Pons (tissue), 1 donor: Measurements from ENCODE around the gene KBTBD4.
A peak's percentile ranks its signal among the peaks of the same experiment; 100 is the strongest.
"Not testable (repeated sequence)": the region's sequence is repeated elsewhere in the genome, so short reads cannot be mapped to it uniquely, and the experiment has no call there.

Source experiments
- DNase-seq: peaks from one replicate; pipeline ENCODE4 v3.0.0-alpha.2; 2016; ENCODE audit warnings: low spot score

The KBTBD4 gene

DNA sequence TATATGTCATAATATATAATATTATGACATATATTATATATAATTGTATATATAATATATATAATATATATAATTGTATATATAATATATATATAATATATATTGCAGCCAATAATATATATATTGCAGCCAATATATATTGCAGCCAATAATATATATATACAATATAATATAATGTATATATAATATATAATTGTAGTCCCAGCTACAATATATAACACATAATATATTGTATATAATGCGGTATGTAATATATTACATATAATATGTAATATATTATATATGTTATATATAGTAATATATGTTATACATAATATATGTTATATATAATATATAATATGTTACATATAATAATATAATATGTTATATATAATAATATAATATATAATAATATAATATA lies 20.1 kb downstream of the KBTBD4 start:
- no peak for DNase-seq

DNA sequence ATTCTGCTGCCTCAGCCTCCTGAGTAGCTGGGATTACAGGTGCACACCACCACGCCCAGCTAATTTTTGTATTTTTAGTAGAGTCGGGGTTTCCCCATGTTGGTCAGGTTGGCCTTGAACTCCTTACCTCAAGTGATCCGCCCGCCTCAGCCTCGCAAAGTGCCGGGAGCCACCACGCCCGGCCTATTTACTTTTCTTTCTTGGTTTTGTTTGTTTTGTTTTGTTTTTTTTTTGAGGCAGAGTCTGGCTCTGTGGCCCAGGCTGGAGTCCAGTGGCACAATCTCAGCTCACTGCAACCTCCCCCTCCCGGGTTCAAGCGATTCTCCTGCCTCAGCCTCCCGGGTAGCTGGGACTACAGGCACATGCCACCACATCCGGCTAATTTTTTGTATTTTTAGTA lies 21.8 kb downstream of the KBTBD4 start:
- DNase-seq, result not testable (repeated sequence)

DNA sequence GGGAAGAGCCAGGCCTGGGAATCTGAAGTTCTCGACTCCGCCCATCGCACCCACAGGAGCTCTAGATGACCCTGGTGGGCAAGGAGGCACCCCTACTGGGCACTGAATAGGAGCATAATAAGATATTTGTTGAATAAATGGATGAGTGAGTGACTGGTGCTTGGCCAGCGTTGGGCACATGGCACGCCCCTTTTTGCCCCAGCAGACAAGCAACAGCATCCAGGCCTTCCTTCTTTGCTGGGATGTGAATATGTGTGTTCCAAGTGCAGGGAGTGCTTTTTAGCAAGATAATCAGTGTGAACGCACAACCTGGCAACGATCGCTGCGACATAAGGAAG lies 25.4 kb downstream of the KBTBD4 start:
- DNase-seq, result no peak

DNA sequence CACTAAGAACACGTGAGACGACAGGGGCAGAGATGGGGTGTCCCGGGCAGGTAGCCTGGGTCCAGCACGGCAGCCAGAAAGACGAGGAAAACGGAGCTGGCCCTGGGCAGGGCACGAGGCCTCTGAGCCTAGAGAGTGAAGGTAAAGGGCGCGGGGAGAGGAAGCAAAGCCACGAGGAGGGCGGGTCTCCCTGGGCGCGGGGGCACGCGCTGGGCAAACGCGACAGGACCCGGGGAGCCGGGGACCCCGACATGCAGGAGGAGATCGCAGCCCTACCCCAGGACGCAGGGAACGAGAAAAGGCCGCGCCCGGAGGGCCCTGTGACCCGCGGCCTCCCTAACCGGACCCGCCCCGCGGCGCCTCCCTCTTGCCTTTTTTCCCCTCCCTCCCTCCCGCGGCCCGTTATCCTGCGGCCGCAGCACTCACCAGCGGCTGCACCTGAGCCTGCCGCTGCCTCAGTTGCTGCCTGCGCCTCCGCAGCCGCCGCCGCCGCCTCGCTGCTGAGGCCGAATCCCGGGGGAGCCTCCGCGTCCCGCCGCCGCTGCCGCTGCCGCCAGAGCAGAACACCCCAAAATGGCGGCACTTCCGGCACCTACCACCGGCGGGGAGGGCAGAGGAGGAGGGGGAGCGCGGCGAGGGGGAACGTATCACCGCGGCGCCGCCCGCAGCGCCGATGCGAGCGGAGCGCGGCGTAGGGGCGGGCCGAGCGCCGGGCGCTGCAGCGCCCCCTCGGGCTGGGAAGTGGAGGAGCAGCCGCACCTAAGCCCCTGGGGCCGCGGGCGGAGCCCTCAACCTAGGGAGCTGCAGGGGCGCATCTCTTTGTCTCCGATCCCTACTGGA lies 26.0 kb downstream of the KBTBD4 start, which contains the start of gene CELF1:
CELF1 (minus strand) TSS at position 567 of the 840 bp plus-strand sequence. CDS start 53,609 bp downstream, outside the sequence.
- peak; percentile 87 for DNase-seq

DNA sequence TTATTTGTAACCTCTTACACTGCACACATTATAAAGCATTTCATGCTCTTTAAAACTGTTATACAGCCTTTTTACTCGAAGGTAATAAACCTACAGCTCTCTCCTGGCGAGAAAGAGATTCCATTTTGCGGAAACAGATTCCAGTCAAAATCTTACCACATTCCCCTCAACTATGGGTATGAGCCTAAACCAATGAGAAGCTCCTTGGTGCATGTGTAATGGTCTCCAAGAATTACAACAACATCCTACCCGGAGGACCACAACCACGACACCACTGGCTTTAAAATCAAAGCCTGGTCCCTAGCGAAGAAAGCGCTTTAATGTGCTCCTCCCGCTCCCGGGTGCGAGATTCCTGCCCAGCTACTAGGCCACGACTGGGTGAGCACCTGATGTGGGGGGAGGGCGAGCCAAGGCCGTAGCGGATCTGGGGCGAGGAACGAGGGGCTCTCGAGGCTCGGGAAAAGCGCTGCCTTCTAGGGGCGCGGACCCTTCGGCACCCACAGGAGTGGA lies 26.7 kb downstream of the KBTBD4 start:
- no peak for DNase-seq

DNA sequence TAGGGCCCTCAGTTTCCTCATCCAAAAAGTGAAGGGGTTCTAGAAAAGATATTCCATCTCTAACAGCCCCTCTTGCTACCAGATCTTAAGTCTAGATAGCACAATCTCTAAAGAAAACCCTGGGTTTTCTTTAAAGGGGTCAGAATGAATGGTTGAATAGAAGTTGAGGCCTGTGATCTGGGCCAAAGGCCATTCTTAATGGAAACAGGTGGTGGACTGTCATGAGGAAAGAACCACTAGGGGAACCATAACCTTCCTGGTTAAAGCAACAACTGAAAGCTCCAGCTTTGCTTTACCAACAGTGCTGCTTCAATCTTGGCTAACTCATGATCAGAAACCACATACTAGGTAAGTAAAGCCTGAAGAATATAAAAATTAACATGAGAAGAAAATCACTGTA lies 27.7 kb downstream of the KBTBD4 start:
- no peak for DNase-seq

DNA sequence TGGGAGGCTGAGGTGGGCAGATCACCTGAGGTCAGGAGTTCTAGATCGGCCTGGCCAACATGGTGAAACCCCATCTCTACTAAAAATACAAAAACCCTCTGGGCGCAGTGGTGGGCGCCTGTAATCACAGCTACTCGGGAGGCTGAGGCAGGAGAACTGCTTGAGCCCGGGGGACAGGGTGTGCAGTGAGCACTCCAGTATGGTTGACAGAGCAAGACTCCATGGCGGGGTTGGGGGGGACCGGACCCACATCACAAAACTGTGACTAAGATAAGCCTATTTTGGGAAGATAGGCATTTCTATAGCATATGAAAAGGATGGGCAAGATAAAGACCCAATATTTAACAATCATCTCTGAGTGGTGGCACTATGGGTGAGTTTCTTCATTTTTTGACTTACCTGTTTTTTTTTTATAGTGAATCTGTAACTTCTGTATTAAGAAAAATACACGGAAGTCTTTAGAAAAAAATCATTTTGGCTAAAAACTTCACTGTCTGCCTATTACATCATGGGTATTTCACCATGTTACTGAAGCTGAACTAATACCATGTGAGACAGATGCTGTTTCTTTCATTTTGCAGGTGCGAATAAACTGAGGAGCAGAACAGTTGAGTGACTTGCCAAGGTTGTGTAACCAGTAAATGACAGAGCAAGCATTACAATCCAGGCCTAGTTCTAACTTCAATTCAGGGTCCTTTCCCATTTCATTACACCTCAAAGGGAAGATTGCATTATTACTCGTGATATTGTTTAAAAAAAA lies 28.3 kb downstream of the KBTBD4 start:
- no peak for DNase-seq

DNA sequence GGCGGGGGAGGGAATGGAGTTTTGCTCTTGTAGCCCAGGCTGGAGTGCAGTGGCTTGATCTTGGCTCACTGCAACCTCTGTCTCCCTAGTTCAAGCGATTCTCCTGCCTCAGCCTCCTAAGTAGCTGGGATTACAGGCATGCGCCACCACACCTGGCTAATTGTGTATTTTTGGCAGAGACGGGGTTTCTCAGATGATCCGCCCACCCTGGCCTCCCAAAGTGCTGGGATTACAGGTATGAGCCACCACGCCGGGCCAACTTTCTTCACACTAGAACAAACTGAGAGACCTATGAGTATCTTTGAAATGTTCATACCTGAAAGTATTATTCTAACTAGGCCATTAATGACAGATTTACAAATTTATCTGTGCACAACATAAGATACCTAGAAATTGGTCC lies 32.5 kb downstream of the KBTBD4 start:
- DNase-seq, result not testable (repeated sequence)

DNA sequence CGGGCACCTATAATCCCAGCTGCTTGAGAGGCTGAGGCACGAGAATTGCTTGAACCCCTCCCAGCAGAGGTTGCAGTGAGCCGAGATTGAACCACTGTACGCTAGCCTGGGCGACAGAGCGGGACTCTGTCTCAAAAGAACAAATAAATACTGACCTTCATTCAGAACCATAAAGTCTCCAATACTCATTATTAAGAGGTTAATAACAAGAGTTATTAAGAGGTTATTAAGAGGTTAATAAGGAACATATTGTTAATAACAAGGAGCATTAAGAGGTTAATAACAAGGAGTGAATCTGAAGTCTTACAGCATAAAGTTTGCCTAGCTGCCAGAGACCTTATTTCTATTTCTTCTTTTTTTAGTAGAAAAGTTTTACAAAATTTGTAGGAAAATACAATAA lies 33.5 kb downstream of the KBTBD4 start:
- no peak for DNase-seq

DNA sequence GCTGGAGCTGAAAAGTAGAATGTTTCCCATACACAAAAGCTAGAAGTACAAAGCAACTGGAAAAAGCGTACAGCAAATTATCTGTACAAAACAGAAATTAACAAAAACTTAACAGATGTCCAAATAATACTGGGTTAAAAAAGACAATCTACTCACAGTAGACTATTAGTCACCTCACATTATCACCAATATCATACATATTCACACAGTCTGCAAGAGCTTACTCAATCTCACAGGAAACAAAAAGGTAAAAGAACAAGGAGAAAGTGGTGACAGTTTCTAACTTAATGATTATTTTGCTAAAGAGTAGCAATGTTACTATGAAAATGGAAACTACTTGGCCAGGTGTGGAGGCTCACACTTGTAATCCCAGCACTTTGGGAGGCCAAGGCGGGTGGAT lies 37.7 kb downstream of the KBTBD4 start:
- no peak for DNase-seq

DNA sequence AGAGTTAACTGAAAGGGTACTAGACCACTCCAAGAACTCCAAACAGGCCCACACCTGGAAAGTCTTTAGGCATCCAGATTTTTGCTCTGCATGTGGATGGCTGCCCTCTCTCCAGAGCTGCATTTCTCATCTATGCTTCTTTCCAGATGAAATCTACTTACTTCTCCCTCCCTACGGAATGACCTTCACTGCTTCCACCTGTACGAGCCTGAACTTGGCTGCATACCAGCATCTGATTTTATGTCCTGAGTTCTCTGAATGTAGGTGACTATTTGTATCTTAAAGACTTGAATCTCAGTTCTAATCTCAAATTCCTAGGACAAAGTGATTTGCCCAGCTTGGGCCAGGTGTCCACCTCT lies 39.1 kb downstream of the KBTBD4 start:
- DNase-seq, result no peak

DNA sequence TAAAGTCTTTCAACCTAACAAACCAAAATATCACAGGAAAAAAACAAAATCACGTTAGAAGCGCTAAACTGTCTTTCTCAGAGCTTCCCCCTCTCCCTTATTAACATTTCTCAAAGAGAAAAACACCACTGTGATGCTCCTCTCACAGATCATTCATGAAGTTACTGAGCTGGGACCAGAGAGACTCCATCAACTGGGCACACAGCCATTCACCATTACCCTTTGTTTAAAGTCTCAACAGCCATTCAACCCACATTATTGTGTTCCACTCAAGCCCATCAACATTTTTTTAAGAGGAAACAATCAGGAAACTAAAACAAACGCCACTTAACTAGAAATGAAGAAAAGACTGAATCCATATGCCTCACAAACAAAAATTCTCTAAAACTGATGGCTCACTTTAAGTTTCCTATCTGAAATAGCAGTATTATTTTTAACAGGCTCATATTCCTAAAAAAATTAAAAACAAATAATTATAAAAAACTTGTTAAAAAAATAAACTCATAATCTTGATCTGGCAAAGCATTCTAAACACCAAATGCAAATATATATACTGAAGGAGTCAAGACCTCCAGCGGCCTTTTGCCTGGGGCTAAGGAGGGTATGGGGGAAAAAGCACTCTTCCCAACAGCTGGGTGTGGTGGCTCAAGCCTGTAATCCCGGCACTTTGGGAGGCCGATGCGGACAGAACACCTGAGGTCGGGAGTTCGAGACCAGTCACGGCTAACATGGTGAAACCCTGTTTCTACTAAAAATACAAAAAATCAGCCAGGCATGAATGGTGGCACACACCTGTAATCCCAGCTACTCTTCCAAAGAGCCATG lies 39.8 kb downstream of the KBTBD4 start:
- DNase-seq, result peak; percentile 84

DNA sequence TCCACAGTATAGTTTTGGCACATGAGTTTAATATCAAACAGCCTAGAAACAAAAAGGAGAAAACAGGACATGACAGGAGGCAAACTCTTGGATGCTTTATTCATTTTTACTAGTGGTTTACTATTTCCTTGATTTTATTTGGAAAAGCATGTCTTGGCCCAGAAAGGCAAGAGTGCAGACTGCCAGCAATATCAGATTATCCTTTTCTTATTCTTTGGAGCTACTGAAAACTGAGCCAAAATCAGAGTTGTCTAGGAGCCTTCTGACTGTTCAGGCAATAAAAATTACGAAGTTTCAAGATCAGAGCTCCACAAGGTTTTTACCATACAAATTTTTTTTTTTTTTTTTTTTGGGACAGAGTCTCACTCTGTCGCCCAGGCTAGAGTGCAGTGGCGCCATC lies 41.9 kb downstream of the KBTBD4 start:
- DNase-seq, result no peak

DNA sequence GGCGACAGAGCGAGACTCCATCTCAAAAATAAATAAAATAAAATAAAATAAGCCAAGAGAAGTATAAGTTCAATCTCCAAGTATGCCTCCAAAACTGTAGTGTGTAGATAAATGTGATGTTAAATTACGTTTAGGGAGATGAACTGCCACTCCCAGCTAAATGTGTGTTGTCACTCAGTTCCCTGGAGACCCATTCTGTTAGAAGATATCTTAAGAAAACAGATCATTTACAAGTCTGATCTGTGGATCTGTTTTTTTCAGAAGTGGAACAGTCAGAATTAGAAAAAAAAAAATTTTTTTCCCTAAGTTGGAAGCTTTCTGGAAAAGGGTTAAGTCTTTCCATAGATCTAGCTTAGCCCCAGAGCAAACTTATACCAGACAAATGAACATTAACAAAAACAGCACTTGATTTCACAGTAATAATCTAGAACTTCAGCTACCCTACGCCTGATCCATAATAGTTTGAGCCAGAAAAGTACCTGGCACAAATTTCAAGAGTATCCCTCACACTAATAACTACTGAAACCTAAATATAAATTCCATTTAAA lies 44.0 kb downstream of the KBTBD4 start:
- DNase-seq, result no peak

DNA sequence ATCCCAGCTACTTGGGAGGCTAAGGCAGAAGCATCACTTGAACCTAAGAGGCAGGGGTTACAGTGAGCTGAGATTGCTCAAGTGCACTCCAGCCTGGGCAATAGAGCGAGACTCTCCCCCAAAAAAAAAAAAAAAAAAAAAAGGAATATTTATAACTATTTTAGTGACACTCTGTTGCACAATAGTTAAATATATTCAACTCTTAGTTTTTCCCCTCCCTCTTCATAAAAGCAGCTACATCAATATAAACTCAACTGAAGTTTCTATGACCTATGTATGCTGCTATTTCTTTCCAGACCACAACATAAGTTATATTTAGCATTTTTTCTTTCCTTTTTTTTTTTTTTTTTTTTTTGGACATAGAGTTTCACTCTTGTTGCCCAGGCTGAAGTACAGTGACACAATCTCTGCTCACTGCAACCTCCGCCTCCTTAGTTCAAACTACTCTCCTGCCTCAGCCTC lies 45.0 kb downstream of the KBTBD4 start:
- no peak for DNase-seq

DNA sequence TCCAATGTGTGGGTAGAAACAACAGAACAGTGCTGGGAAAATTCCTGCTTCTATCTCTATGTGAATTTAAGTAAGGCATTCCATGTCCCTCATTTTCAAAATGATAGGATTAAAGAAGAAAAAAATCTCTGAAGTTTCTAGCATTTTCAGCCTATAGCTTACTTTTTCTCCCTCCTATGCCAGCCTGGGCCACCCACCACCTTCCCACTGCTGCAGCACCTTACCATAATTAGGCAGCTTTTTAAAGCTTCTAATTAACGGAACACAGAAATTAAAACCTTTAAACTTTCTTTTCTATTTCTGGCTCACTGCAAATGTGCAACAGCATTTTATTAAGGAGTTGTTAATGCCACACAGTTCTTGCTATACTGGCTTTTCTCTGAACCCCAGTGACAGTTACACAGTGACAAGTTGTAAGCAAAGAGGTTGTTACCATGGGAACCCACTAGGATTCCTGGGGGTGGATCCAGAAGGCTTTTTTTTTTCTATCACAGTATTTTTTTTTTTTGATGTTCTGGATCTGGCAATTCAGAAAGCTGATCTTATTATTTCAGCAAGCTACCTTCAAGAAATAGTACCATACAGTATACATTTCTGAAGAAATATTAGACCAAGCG lies 46.1 kb downstream of the KBTBD4 start:
- no peak for DNase-seq

DNA sequence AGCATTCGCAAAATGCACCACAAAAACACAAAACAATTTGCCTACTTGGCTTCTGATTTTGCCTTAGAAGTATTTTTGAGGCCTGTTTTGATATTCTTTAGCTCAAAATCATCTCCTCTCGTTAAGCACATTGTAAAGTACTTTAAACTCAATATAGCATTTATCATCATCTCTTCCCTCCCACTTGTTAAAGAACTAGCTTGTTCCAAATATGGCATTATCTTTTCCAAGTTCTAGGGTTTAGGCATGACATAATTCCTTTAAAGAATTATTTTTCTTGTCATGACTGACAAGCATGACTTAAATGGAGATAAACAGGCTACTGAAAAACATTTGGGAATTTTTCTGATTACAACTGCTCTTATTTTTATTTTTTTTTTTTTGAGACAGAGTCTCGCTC lies 47.1 kb downstream of the KBTBD4 start:
- no peak for DNase-seq

DNA sequence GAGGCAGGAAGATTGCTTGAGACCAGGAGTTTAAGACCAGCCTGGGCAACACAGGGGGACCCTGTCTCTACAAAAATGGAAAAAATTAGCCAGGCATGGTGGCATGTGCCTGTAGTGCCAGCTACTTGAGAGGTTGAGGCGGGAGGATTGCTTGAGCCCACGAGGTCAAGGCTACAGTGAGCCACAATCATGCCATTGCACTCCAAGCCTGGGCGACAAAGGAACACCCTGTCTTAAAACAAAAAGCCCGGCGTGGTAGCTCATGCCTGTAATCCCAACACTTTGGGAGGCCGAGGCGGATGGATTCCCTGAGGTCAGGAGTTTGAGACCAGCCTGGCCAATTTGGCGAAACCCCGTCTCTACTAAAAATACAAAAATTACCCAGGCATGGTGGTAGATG lies 48.0 kb downstream of the KBTBD4 start:
- DNase-seq, result not testable (repeated sequence)

DNA sequence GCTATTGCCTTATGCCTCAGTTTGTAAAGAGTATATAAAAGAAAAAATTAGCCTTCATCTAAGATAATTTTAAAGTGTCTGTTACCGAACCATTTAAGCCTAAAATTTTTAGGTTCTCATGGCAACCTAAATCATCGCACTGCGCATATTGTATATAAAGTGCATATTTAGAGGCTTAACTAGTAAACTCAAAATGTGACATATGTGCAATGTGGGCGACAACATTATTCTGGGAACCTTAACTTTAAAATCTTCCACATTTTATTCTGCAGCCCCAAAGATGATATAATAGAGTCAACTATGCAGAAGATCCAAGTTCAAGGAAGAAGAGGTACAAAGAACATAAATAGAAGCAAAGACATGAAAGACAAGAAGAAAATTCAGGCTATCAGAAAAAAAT lies 48.8 kb downstream of the KBTBD4 start:
- no peak for DNase-seq

DNA sequence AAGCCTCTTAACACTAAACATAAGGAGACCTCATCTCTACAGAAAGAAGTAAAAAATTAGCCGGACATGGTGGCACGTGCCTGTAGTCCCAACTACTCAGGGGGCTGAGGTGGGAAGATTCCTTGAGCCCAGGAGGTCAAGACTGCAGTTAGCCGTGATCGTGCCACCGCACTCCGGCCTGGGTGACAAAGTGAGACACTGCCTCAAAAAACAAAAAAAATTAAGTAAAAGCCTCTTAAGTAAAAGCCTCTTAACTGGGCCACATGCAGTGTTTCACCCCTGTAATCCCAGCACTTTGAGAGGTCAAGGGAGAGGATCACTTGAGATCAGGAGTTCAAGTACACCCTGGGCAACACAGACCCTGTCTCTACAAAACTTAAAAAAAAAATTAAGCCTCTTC lies 51.6 kb downstream of the KBTBD4 start:
- DNase-seq, result no peak

DNA sequence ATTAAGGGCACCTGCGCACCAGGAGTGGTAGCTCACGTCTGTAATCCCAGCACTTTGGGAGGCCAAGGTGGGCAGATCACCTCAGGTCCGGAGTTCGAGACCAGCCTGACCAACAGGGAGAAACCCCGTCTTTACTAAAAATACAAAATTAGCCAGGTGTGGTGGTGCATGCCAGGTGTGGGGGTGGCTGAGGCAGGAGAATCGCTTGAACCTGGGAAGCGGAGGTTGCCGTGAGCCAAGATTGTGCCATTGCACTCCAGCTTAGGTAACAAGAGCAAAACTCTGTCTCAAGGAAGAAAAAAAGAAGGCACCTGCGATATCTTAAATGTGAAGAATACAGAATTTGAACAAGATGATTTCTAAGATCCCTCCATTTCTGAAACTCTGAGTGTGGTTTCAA lies 52.7 kb downstream of the KBTBD4 start:
- not testable (repeated sequence) for DNase-seq
